GM13977 (cell line): ENCODE results near the gene SLC22A15.

ENCODE experiments used
- DNase-seq: peaks from one replicate; pipeline ENCODE4 v3.0.0; 2012; ENCODE audit warnings: low spot score
- CTCF ChIP-seq: IDR thresholded peaks from 2 replicates; pipeline ENCODE4 v1.5.1; 2012; ENCODE audit warnings: mild to moderate bottlenecking, control low read depth; ENCODE audit not compliant: insufficient read depth; ENCODE audit errors: extremely low read depth, missing control alignments
- in situ Hi-C: fragments of 300-500 bp; cut with MboI; formaldehyde crosslinking; loops from one replicate; pipeline ENCODE4 v1.12.0; 2022; ENCODE audit warnings: low sequenced_read_pairs, low pct_unique_long_range_greater_than_20kb, mixed read lengths, inconsistent platforms; ENCODE audit not compliant: unreplicated experiment

The SLC22A15 gene

GRCh38 chr1:116012716-116013115, 36.4 kb downstream of the SLC22A15 start:
- TF ChIP-seq CTCF, result no peak
- in situ Hi-C loops, result no loop called here
- no peak for DNase-seq

- DNase-seq, result no peak
- TF ChIP-seq CTCF, result no peak
- in situ Hi-C loops, result no loop called here
Measured at GRCh38 chr1:116015679-116016078, 39.4 kb downstream of the SLC22A15 start.

GRCh38 chr1:116018007-116018406, 41.7 kb downstream of the SLC22A15 start:
- no peak for TF ChIP-seq CTCF

GRCh38 chr1:116019653-116020253, 43.4 kb downstream of the SLC22A15 start:
- in situ Hi-C loops, result no loop called here
- TF ChIP-seq CTCF, result no peak
- DNase-seq, result no peak

More at GRCh38 chr1:116018007-116018406, 41.7 kb downstream of the SLC22A15 start:
- no peak for DNase-seq
- in situ Hi-C loops, result no loop called here

- TF ChIP-seq CTCF, result peak; percentile 83
- peak; percentile 56 for DNase-seq
- in situ Hi-C loops, result no loop called here
Measured at GRCh38 chr1:116020668-116021272, 44.5 kb downstream of the SLC22A15 start.

- DNase-seq, result no peak
- in situ Hi-C loops, result no loop called here
- TF ChIP-seq CTCF, result no peak
Measured at GRCh38 chr1:116024626-116025025, 48.3 kb downstream of the SLC22A15 start.
